Measurements from ENCODE around the gene SEPSECS.

DNA sequence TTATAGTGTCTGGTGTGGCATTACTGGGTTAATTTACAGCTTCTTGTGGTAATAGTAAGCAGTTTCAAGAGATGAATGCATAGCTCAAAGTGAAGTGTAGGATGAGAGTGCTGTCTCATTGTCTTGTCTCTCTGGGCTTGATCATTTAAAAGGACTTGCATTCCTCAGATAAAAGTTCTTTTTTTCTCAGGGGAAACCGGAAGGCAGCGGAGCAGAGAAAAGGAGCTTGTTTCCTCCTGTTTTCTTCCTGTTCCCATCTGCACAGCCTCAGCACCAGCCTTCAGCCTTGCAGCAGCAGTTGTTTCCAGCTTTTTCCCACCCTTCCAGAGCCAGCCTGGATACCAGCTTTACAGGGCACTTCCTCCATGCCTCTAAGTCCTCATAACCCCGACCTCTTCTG lies 68.1 kb downstream of the SEPSECS start:
- TF ChIP-seq EP300 (IDR thresholded peaks at IDR 0.05) (no peak), CTCF (IDR thresholded peaks at IDR 0.05) (no peak), POLR2A (IDR thresholded peaks at IDR 0.05) (no peak)
